ENCODE data around the gene HOXB3.

- TF ChIP-seq CTCF (IDR thresholded peaks at IDR 0.05 in 4 of 5, conservative IDR thresholded peaks at IDR 0.05 in 1 of 5), result no peak
- no peak for TF ChIP-seq POLR2A (IDR thresholded peaks at IDR 0.05)
These were observed 16.2 kb upstream of the HOXB3 start for GRCh38 chr17:48605991-48606891.

Measured in gastrocnemius medialis (tissue), 4 donors.